Osteoblast (primary cell): Measurements from ENCODE around the gene B4GALNT2. TPM values are rescaled to one million over a fixed set of nuclear protein-coding genes. Genes with fewer than 3 reads are reported as not detected.

Experiments used
- DNase-seq: peaks from one replicate; pipeline ENCODE4 v3.0.0; 2011; ENCODE audit warnings: low spot score, mixed read lengths; ENCODE audit not compliant: insufficient read length; ENCODE audit errors: missing footprints
- H2AFZ ChIP-seq: 2 replicates; pipeline ENCODE4 v1.6.0; 2011; ENCODE audit warnings: mild to moderate bottlenecking, low read length
- H3K27ac ChIP-seq: 2 replicates; pipeline ENCODE4 v1.5.1; 2011; ENCODE audit warnings: mild to moderate bottlenecking, low read depth, low read length, moderate library complexity
- H3K27me3 ChIP-seq: 2 replicates; pipeline ENCODE4 v1.6.0; 2012; ENCODE audit warnings: mild to moderate bottlenecking, control low read depth, inconsistent platforms, low read length, moderate library complexity; ENCODE audit not compliant: insufficient read depth
- H3K36me3 ChIP-seq: 2 replicates; pipeline ENCODE4 v1.5.1; 2011; ENCODE audit warnings: mild to moderate bottlenecking, low read length, control low read depth, moderate library complexity; ENCODE audit not compliant: insufficient read depth
- H3K4me1 ChIP-seq: 2 replicates; pipeline ENCODE4 v1.5.1; 2011; ENCODE audit warnings: mild to moderate bottlenecking, low read length, control low read depth, moderate library complexity; ENCODE audit not compliant: insufficient read depth
- H3K4me2 ChIP-seq: 2 replicates; pipeline ENCODE4 v1.6.0; 2011; ENCODE audit warnings: mild to moderate bottlenecking, low read length; ENCODE audit not compliant: insufficient read depth
- H3K4me3 ChIP-seq: fragments of 200-600 bp; sonication (generic); 3 replicates; pipeline ENCODE4 v1.5.1; 2012; ENCODE audit warnings: mild to moderate bottlenecking, low read length, inconsistent platforms; ENCODE audit not compliant: insufficient read depth
- H3K79me2 ChIP-seq: 2 replicates; pipeline ENCODE4 v1.6.0; 2012; ENCODE audit warnings: mild to moderate bottlenecking, low read length, control low read depth, inconsistent platforms; ENCODE audit not compliant: insufficient read depth
- H3K9me3 ChIP-seq: 2 replicates; pipeline ENCODE4 v1.5.1; 2011; ENCODE audit warnings: low read depth, low read length, control low read depth
- H4K20me1 ChIP-seq: 2 replicates; pipeline ENCODE4 v1.6.0; 2012; ENCODE audit warnings: mild to moderate bottlenecking, low read length, control low read depth; ENCODE audit not compliant: insufficient read depth
- CTCF ChIP-seq: IDR thresholded peaks from 2 replicates; pipeline ENCODE4 v1.5.1; 2011; ENCODE audit warnings: mild to moderate bottlenecking, low read depth, low read length, moderate library complexity; ENCODE audit errors: extremely low read depth
- total RNA-seq: library from RNA; depleted of rRNA; stranded (reverse); fragments of >200 nt; gene quantifications from 2 replicates; pipeline ENCODE4 v1.2.3, GENCODE V29; 2012

The B4GALNT2 gene
- total RNA-seq, 1 donor: under 0.01 TPM

- Histone ChIP-seq H4K20me1 (no peaks in the 10 kb centered on the region), H3K79me2 (no peaks in the 10 kb centered on the region), H3K4me3 (no peak overlapping the region), H3K36me3 (no peaks in the 10 kb centered on the region), H3K4me2 (no peak overlapping the region), H3K9me3 (no peaks in the 10 kb centered on the region), H2AFZ (no peak overlapping the region), H3K27me3 (peaks cover 8% of the 10 kb centered on the region), H3K4me1 (peaks cover 7% of the 10 kb centered on the region), H3K27ac (no peak overlapping the region)
- TF ChIP-seq CTCF: no peak
- DNase-seq: peak; percentile 25
Observed at GRCh38 chr17:49213399-49213798, 80.8 kb downstream of the B4GALNT2 start.

- DNase-seq: peak; percentile 53
- Histone ChIP-seq H3K27ac (no peak overlapping the region), H3K27me3 (peaks cover 7% of the 10 kb centered on the region), H3K4me1 (peaks cover 7% of the 10 kb centered on the region), H3K36me3 (no peaks in the 10 kb centered on the region), H3K79me2 (no peaks in the 10 kb centered on the region), H3K4me3 (no peak overlapping the region), H2AFZ (no peak overlapping the region), H3K9me3 (no peaks in the 10 kb centered on the region), H4K20me1 (no peaks in the 10 kb centered on the region), H3K4me2 (no peak overlapping the region)
- TF ChIP-seq CTCF: no peak
Observed at GRCh38 chr17:49213847-49214246, 81.3 kb downstream of the B4GALNT2 start.

GRCh38 chr17:49214676-49215360 lies 82.2 kb downstream of the B4GALNT2 start:
- Histone ChIP-seq H2AFZ (no peak overlapping the region), H3K36me3 (no peaks in the 10 kb centered on the region), H3K27me3 (peaks cover 10% of the 10 kb centered on the region), H3K4me3 (no peak overlapping the region), H3K79me2 (no peaks in the 10 kb centered on the region), H3K27ac (no peak overlapping the region), H3K4me2 (no peak overlapping the region), H3K4me1 (peaks cover 3% of the 10 kb centered on the region), H4K20me1 (no peaks in the 10 kb centered on the region), H3K9me3 (no peaks in the 10 kb centered on the region)
- TF ChIP-seq CTCF: no peak
- DNase-seq: peak; percentile 57

- H3K9me3 ChIP-seq: no peaks in the 10 kb centered on the region
- peaks cover 4% of the 10 kb centered on the region for H3K27me3 ChIP-seq
- H2AFZ ChIP-seq: no peak overlapping the region
- H3K4me1 ChIP-seq: no peaks in the 10 kb centered on the region
- no peaks in the 10 kb centered on the region for H4K20me1 ChIP-seq
- no peaks in the 10 kb centered on the region for H3K79me2 ChIP-seq
- no peak overlapping the region for H3K4me3 ChIP-seq
- no peak overlapping the region for H3K27ac ChIP-seq
- no peak for TF ChIP-seq CTCF
- H3K4me2 ChIP-seq: no peak overlapping the region
- H3K36me3 ChIP-seq: no peaks in the 10 kb centered on the region
- peak; percentile 79 for DNase-seq
Observed at GRCh38 chr17:49216482-49216881, 83.9 kb downstream of the B4GALNT2 start.
